ENCODE results near the gene C1QTNF1.
"Not testable (repeated sequence)": the region's sequence is repeated elsewhere in the genome, so short reads cannot be mapped to it uniquely, and the experiment has no call there.

C1QTNF1 gene

GRCh38 chr17:79053251-79053925 lies 29.4 kb downstream of the C1QTNF1 start:
- no peak for DNase-seq (ENCODE audit: low read depth, low spot score)

DNA sequence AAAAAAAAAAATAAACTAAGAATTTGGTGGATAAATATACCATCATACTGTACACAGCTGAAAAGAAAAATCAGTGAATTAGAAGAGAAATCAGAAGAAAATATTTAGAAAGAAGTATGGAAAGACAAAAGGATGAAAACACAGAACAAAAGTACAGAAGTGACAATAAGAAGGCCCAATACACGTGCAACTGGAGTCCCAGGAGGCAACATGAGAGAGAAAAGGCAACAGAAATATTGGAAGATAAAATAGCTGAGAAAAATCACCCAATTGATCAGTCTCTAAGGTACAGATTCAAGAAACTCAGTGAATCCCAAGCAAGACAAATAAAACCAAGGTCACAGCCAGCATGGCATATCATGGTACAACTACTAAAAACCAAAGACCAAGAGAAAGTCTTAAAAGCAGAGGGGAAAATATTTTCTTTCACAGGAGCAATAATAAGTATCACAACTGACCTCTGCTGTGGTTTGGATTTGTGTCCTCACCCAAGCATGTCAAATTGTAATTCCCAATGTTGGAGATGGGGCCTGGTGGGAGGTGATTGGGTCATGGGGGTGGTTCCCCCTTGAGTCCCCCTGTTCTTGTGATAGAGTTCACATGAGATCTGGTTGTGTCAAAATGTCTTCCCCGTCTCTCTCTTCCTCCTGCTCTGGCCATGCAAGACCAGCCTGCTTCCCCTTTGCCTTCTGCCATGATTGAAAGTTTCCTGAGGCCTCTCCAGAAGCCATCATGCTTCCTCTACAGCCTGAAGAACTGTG lies 30.4 kb downstream of the C1QTNF1 start:
- no peak for DNase-seq (ENCODE audit: low read depth, low spot score)

DNA sequence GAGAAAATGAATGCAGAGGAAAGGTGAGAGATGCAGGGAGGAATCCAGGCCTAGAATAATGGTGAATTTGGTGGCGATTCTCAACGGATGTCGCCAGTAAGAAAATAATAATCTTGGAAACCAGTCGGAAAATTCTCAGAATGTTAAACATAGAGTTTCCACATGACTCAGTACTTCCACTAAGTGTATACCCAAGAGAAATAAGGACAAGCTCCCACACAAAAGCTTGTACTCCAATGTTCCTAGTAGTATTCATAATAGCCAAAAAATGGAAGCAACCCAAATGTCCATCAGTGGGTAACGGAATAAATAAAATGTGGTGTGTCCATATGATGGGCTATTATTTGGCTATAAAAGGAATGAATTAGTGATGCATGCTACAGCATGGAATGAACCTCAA lies 31.2 kb downstream of the C1QTNF1 start:
- no peak for DNase-seq (ENCODE audit: low read depth, low spot score)

DNA sequence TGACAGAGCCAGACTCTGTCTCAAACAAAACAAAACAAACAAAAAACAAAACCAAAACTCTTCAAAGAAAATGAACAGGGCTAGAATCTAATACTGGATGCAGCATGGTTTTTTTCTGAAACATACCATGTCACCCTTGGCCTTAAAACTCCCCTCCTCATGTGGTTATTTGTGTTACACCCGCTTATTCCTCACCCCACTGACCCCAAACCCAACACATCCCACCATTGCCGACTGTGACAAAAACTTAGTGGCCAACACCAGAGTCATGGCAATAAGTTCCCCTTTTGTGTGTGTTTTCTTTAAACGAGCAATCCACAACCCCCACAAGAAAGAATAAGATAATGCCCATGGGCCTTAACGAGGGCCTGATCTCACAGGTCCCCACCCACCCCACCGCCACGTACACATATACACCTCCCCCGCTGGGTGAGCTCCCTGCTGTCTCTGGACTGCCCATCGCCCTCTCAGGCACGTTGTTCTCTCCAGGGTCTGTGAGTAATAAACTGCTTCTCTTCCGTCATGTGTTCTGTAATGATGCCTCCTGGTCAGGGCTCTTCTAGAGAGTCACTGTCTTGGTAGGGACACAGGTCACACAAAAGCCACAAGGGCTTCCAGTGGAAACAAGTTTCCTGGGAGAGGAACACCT lies 33.9 kb downstream of the C1QTNF1 start:
- DNase-seq (ENCODE audit: low read depth, low spot score): no peak

- no peak for DNase-seq (ENCODE audit: low read depth, low spot score)
Observed at GRCh38 chr17:79062691-79063090, 38.7 kb downstream of the C1QTNF1 start.

DNA sequence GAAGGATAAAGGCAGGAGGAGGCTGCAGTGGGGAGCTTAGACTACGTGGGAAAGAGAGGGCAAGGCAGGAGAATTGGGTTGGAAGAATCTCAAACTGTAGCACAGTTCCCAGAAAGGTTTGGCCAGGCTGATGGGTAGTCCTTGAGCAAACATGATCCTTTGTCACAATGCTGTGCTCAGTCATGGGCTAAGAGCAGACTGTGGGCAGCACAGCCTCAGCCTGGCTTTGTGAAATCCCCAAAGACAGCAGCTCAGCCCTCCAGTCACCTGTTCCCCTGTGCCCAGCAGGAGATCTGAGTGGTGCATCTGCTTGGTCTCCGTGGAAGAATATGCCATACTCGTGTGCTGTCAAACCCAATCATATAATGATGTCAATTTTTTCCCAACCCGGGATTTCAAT lies 40.1 kb downstream of the C1QTNF1 start:
- DNase-seq (ENCODE audit: low read depth, low spot score): no peak

- DNase-seq (ENCODE audit: low read depth, low spot score): peak; percentile 31
Observed at GRCh38 chr17:79065105-79065670, 41.2 kb downstream of the C1QTNF1 start.

DNA sequence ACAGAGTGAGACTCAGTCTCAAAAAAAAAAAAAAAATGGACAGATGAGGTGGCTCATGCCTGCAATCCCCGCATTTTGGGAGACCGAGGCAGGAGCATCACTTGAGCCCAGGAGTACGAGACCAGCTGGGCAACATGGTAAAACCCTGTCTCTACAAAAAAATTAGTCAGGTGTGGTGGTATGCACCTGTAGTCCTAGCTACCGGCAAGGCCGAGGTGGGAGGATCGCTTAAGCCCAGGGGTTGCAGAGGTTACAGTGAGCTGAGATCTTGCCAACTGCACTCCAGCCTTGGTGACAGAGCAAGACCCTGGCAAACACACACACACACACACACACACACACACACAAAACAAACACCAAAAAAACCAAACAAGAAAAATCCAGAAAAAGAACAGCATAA lies 43.0 kb downstream of the C1QTNF1 start:
- DNase-seq (ENCODE audit: low read depth, low spot score): no peak

DNA sequence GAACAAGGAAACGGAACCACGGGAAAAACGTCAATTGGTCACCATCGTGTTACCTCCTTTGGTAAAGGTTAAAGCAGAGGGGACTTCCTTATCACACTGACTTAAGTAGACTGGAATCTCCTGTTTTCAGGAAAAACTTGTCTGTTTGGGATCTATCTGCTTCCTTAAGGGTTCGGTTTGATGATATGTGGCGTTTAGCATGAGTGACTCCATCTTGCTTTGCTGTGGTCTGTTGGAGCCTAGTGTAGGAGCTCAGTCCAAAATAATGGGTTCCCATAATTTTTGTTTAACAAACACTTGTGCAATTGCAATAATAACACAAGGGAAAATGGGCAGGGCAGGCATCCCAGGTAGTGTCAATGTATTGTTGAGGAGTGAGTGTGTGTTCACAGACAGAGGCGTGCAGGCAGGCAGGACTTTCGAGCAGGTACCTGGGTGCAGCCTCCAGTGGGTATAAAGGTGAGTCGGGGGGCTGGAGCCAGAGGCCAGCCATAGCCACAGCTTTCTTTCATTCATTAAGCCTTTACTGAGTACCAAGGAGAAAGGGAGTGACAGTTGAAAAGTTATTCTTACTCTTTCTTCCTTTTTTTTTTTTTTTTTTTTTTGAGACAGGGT lies 46.4 kb downstream of the C1QTNF1 start:
- no peak for DNase-seq (ENCODE audit: low read depth, low spot score)

DNA sequence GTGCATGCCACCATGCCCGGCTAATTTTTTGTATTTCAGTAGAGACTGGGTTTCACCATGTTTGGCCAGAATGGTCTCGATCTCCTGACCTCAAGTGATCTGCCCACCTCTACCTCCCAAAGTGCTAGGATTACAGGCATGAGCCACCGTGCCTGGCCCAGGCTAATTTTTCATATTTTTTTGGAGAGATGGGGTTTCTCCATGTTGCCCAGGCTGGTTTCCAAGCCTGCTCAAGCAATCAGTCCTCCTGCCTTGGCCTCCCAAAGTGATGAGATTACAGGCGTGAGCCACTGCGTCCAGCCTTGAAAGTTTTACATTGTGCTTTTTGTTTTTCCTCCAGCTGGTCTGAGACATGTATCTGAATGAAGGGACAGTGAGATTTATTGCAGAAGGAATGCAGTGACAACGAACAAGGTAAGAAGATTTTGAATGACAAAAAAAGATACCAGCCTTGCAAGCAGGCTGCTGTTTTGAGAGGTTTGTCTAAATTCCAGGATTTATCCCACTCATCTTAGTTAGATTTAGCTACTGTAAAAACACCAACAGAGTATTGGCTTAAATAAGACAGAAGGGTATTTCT lies 47.3 kb downstream of the C1QTNF1 start:
- no peak for DNase-seq (ENCODE audit: low read depth, low spot score)

GRCh38 chr17:79072544-79072943 lies 48.6 kb downstream of the C1QTNF1 start:
- no peak for DNase-seq (ENCODE audit: low read depth, low spot score)

DNA sequence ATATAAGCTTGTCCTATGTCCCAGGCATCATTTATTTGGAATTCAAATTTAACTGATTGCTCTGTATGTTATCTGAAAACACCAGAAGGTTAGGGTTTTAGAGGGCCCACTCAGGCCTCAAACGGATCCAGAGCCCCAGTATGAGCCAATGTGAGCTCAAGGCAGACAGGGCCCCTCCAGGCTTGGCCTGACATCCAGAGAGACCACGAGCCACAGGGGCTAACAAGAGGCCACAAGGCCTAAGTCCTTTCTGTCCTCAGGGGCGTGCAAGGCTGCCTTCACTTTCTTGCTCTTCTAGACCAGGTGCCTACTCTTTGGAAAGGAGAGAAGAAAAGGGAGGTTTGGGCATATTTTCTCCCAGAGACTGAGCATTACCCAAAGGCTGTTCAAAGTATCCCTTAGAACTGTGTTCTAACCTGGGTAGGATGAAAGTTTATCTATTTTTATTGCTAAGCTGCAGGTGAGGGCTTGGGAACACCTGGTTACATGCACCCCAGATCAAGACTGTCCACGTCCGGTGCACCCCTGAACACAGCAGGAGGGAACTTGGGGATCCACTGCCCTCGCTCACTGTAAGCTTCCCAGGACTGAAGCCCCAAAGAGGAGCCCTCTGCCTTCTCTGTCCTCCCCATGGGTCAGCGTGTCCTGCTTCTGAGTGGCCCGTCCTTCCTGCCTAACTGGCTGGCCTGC lies 49.2 kb downstream of the C1QTNF1 start:
- DNase-seq (ENCODE audit: low read depth, low spot score): no peak

DNA sequence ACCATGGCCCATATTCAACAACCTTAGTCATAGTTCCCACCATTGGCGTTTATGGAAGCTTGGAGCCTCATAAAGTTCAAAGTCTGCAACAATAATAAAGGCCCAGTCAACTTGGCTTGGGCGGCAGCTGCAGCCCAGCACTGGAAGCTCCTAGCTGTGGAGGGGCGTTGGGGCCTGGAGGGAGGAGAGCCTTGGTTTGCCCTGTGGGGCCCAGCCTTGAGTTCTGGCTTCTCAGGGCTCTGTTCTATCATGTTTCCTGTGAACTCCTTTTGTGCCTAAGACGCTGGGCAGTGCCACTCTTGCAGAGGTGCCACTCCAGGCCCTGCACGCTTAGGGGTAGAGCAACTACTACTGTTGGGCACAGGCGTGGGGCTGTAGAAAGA lies 49.7 kb downstream of the C1QTNF1 start:
- DNase-seq (ENCODE audit: low read depth, low spot score): no peak

- not testable (repeated sequence) for DNase-seq (ENCODE audit: low read depth, low spot score)
Observed at GRCh38 chr17:79074121-79074648, 50.2 kb downstream of the C1QTNF1 start.

GRCh38 chr17:79074649-79075445 lies 50.9 kb downstream of the C1QTNF1 start, which contains the start of gene ENGASE:
ENGASE (plus strand) TSS chr17:79074824; CDS start chr17:79074945, 121 bp downstream.
- DNase-seq (ENCODE audit: low read depth, low spot score): peak; percentile 80

- no peak for DNase-seq (ENCODE audit: low read depth, low spot score)
Observed at GRCh38 chr17:79075446-79075750, 51.4 kb downstream of the C1QTNF1 start.

DNA sequence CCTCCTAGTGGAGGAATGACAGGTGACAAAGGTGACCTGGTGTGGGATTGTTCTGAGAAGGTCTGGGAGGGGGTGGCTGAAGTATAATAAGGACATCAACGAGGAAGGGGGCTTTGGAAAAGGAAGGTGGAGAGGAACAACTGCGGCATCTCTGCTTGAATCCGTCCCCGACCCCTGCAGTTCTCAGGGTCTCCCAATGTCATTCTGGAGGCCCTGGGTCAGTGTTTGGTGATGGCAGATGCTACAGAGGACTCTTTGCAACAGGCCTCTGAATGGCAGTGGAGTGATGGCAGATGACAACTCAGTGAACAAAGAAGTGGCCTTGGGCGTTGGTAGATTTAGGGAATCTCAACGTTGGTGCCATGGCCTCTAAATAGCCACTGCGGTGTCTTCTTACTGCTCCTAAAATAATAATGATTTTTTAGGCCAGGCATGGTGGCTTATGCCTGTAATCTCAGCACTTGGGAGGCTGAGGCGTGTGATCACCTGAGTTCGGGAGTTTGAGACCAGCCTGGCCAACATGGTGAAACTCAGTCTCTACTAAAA lies 52.0 kb downstream of the C1QTNF1 start:
- no peak for DNase-seq (ENCODE audit: low read depth, low spot score)

GRCh38 chr17:79077587-79077986 lies 53.6 kb downstream of the C1QTNF1 start:
- DNase-seq (ENCODE audit: low read depth, low spot score): no peak

- DNase-seq (ENCODE audit: low read depth, low spot score): no peak
Observed at GRCh38 chr17:79078476-79079190, 54.7 kb downstream of the C1QTNF1 start.

Data from activated CD4-positive, CD25-positive, alpha-beta regulatory T cell treated with anti-CD3 and anti-CD28 coated beads, Interleukin-2, amount 50 U/mL, for 16 hours (primary cell).